Smooth muscle cell (in vitro differentiated cells): ENCODE results near the gene PPP1R12B. TPM values are rescaled to one million over a fixed set of nuclear protein-coding genes. Genes with fewer than 3 reads are reported as not detected.

ENCODE experiments used
- DNase-seq: peaks from one replicate; lab custom pipeline; 2025; ENCODE audit not compliant: unreplicated experiment; lab: John Stamatoyannopoulos, UW
- H2AFZ ChIP-seq: fragments of 200-600 bp; sonication (generic); 2 replicates; pipeline ENCODE4 v1.6.0; 2016; ENCODE audit warnings: antibody characterized with exemption, low read depth, mild to moderate bottlenecking
- H3F3A ChIP-seq: fragments of 200-600 bp; sonication (generic); 2 replicates; pipeline ENCODE4 v1.6.0; 2017; ENCODE audit warnings: antibody characterized with exemption, low read depth
- H3K27ac ChIP-seq: fragments of 200-600 bp; sonication (generic); 2 replicates; pipeline ENCODE4 v1.5.1; 2016; ENCODE audit warnings: low read depth, mild to moderate bottlenecking
- H3K27me3 ChIP-seq: fragments of 200-600 bp; sonication (generic); 2 replicates; pipeline ENCODE4 v1.6.1; 2016; ENCODE audit warnings: low read depth, mild to moderate bottlenecking
- H3K36me3 ChIP-seq: fragments of 200-600 bp; sonication (generic); 2 replicates; pipeline ENCODE4 v1.5.1; 2016; ENCODE audit warnings: low read depth
- H3K4me1 ChIP-seq: fragments of 200-600 bp; sonication (generic); 2 replicates; pipeline ENCODE4 v1.5.1; 2016; ENCODE audit warnings: low read depth
- H3K4me2 ChIP-seq: fragments of 200-600 bp; sonication (generic); 2 replicates; pipeline ENCODE4 v1.6.0; 2016; ENCODE audit warnings: mild to moderate bottlenecking
- H3K4me3 ChIP-seq: fragments of 200-600 bp; sonication (generic); 2 replicates; pipeline ENCODE4 v1.5.1; 2016; ENCODE audit warnings: mild to moderate bottlenecking
- H3K79me2 ChIP-seq: fragments of 200-600 bp; sonication (generic); 2 replicates; pipeline ENCODE4 v1.6.0; 2016; ENCODE audit warnings: low read depth, mild to moderate bottlenecking
- H3K9ac ChIP-seq: fragments of 200-600 bp; sonication (generic); 2 replicates; pipeline ENCODE4 v1.6.0; 2016; ENCODE audit warnings: low read depth
- H3K9me3 ChIP-seq: fragments of 200-600 bp; sonication (generic); replicated peaks from 2 replicates; pipeline ENCODE4 v1.5.1; 2016; ENCODE audit warnings: low read depth
- H4K20me1 ChIP-seq: fragments of 200-600 bp; sonication (generic); 2 replicates; pipeline ENCODE4 v1.6.0; 2016; ENCODE audit warnings: low read depth
- WGBS: methylation state at CpG from one replicate; pipeline ENCODE4 v1.1.7; 2016; ENCODE audit warnings: low lambda C conversion rate; 5-methylcytosine and 5-hydroxymethylcytosine counted together
- polyA plus RNA-seq: library from polyadenylated mRNA; unstranded; fragments of >200 nt; fragmentation: Nextera tagmentation; extraction: Ambion mirVana; gene quantifications from 2 replicates; pipeline ENCODE4 v1.2.1, GENCODE V29; 2016
- total RNA-seq: library from RNA; depleted of rRNA; stranded (reverse); fragments of >200 nt; gene quantifications from 2 replicates; pipeline ENCODE4 v1.2.3, GENCODE V29; 2014
- TF ChIP-seq, protein P1 (sequence below): fragments of 200-600 bp; sonication (generic); IDR thresholded peaks from 2 replicates; pipeline ENCODE4 v1.5.1; 2017; ENCODE audit warnings: borderline replicate concordance, mild to moderate bottlenecking, antibody characterized with exemption; ENCODE audit not compliant: insufficient read depth, poor library complexity, severe bottlenecking

PPP1R12B gene
- total and polyA plus RNA-seq, 2 experiments from 2014 or later, result 2.8 to 6.7 TPM

DNA sequence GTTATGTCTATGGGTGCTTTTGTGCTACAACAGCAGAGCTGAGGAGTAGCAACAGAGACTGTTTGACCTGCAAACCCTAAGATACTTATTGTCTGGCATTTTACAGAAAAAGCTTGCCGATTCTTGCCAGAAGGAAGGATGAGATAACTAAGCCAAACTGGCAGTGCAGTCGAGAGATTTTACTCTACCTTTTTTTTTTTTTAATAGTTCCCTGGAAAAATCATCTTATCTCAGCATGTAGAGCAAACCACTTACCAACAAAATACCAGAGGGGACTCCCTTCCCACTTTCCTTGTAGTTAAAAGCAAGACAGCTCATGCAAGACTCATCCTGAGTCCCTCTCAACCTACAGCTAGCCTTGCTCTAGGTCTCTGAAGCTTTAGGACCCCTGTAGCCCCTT is 228.9 kb downstream of the PPP1R12B start:
- Histone ChIP-seq H3K79me2 (no peaks in the 10 kb centered on the region), H4K20me1 (no peaks in the 10 kb centered on the region), H3K27me3 (no peaks in the 10 kb centered on the region), H3K9me3 (no peaks in the 10 kb centered on the region), H3K4me3 (no peak overlapping the region), H3K36me3 (no peaks in the 10 kb centered on the region), H3F3A (peaks cover 14% of the 10 kb centered on the region), H3K4me1 (peaks cover 40% of the 10 kb centered on the region), H3K27ac (no peak overlapping the region), H2AFZ (no peak overlapping the region), H3K9ac (no peak overlapping the region), H3K4me2 (peak overlapping the region; percentile 70)
- WGBS, result 29% methylated on average over 2 of the region's 2 CpGs
- TF ChIP-seq, protein P1, sequence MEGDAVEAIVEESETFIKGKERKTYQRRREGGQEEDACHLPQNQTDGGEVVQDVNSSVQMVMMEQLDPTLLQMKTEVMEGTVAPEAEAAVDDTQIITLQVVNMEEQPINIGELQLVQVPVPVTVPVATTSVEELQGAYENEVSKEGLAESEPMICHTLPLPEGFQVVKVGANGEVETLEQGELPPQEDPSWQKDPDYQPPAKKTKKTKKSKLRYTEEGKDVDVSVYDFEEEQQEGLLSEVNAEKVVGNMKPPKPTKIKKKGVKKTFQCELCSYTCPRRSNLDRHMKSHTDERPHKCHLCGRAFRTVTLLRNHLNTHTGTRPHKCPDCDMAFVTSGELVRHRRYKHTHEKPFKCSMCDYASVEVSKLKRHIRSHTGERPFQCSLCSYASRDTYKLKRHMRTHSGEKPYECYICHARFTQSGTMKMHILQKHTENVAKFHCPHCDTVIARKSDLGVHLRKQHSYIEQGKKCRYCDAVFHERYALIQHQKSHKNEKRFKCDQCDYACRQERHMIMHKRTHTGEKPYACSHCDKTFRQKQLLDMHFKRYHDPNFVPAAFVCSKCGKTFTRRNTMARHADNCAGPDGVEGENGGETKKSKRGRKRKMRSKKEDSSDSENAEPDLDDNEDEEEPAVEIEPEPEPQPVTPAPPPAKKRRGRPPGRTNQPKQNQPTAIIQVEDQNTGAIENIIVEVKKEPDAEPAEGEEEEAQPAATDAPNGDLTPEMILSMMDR, result no peak
- DNase-seq, result no peak

DNA sequence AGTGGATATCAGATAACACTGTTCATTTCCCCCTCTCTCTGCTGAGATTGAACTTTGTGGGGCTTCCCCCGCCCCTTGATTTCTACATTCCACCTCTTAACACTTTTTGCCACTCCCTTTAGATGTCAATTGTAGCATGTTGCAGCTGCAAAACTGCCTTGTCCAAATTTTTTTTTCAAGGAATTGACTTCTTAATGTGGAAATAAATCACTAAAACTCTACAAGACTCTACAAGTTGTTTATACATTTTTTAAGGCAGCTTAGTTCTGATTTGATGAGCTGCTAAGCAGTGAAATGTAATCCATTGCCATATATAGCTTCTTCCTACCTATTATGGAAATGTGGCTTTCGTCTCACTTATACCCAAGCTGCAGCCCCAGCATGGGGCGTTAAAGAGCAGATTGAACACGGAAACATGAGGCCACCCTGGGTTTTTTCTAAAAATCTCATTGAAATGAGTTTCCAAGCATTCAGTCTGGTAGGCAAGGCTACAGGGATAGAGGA is 229.6 kb downstream of the PPP1R12B start:
- no peak for DNase-seq

DNA sequence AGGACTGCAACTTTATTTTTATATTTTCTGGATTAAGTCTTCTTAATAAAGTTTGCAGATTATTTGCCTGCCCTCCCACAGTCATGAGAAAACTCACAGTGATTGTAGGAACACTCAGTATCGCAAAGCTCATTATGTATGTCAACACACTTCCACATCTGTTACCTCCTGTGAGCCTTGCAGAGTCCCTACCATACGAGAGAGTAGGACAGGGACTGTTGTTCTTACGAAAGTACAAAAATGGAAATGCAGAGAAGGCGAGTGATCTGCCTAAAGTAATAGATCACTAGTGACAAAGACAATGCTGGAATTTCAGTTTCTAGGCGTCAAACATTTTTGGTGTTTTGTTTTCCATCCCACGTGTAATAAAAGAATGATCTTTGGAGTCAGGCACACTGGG is 230.1 kb downstream of the PPP1R12B start:
- TF ChIP-seq, protein P1, result no peak
- no peak overlapping the region for H3K9ac ChIP-seq

More for the DNA sequence above, 229.6 kb downstream of the PPP1R12B start:
- peaks cover 14% of the 10 kb centered on the region for H3F3A ChIP-seq
- WGBS, result 18% methylated on average over 4 of the region's 4 CpGs
- H3K79me2 ChIP-seq, result no peaks in the 10 kb centered on the region
- H3K36me3 ChIP-seq, result no peaks in the 10 kb centered on the region
- TF ChIP-seq, protein P1, result no peak
- H2AFZ ChIP-seq, result no peak overlapping the region
- H3K9ac ChIP-seq, result no peak overlapping the region
- no peak overlapping the region for H3K27ac ChIP-seq
- H3K27me3 ChIP-seq, result no peaks in the 10 kb centered on the region
- H3K4me3 ChIP-seq, result no peak overlapping the region
- no peaks in the 10 kb centered on the region for H4K20me1 ChIP-seq
- H3K4me2 ChIP-seq, result peak overlapping the region; percentile 70
- peaks cover 40% of the 10 kb centered on the region for H3K4me1 ChIP-seq
- H3K9me3 ChIP-seq, result no peaks in the 10 kb centered on the region

DNA sequence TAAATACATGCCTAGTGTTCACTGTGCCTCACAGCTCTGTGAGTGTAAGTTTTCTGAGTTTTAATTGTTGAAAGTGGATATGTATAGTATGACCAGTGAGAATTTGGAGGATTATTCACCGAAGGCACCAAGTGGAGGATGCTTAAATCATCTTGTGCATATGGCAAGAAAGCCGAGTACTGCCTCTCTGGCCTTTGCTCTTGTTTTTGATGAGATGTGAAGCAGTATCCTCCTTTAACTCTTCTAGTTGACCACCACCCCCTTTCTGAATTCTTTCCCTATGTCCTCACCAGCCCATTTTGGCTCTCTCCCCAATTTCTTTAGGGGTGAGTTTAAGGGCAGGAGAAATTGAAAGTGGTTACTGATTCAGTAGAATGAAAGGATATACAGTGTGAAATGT is 231.3 kb downstream of the PPP1R12B start:
- WGBS, result 74% methylated on average over 2 of the region's 2 CpGs
- Histone ChIP-seq H3K79me2 (no peaks in the 10 kb centered on the region), H4K20me1 (no peaks in the 10 kb centered on the region), H3K36me3 (no peaks in the 10 kb centered on the region), H3K9me3 (no peaks in the 10 kb centered on the region), H3K27ac (no peak overlapping the region), H3K4me2 (peak overlapping the region; percentile 18), H2AFZ (no peak overlapping the region), H3K9ac (no peak overlapping the region), H3F3A (peaks cover 18% of the 10 kb centered on the region), H3K4me3 (no peak overlapping the region), H3K4me1 (peaks cover 40% of the 10 kb centered on the region), H3K27me3 (no peaks in the 10 kb centered on the region)
- TF ChIP-seq, protein P1, result no peak
- no peak for DNase-seq

More for the DNA sequence above, 230.1 kb downstream of the PPP1R12B start:
- Histone ChIP-seq H2AFZ (no peak overlapping the region), H3K27me3 (no peaks in the 10 kb centered on the region), H3K9me3 (no peaks in the 10 kb centered on the region), H3F3A (peaks cover 14% of the 10 kb centered on the region), H3K4me3 (no peak overlapping the region), H3K79me2 (no peaks in the 10 kb centered on the region), H3K4me1 (peaks cover 40% of the 10 kb centered on the region), H3K36me3 (no peaks in the 10 kb centered on the region), H4K20me1 (no peaks in the 10 kb centered on the region), H3K4me2 (peak overlapping the region; percentile 70), H3K27ac (no peak overlapping the region)
- 61% methylated on average over 6 of the region's 6 CpGs for WGBS
- no peak for DNase-seq
